NCI-H2171 (cell line): ENCODE measurements around the gene ADGRF3.
A peak's percentile ranks its signal among the peaks of the same experiment; 100 is the strongest.
"Not testable (repeated sequence)": the region's sequence is repeated elsewhere in the genome, so short reads cannot be mapped to it uniquely, and the experiment has no call there.

Source experiments
- DNase-seq: peaks from one replicate; lab custom pipeline; 2025; lab: John Stamatoyannopoulos, UW

ADGRF3 gene

DNA sequence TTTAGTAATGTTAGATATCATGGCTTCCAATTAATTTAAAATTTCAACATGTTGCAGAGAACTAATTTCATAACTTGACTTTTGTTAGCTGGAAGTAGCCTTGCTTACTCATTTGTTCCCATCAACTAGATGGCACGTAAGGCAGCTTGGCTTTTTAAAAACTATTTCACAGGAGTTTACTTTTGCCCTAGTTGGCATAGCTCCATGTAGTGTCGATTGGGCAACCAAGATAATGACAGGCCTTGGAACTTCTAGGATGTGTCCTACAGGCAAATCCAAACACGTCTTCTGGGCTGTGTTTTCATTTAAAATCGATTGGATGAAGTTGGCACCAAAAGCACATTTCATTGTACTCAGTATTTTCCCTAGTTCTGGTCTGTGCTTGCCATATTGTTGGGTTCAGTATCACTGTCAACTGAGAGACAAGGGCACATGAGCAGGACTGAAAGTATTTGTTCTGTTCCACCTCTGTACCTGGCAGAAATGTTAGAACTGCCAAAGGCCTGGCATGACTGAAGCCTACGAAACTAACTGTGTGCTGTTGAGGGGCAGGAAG lies 72.5 kb downstream of the ADGRF3 start:
- DNase-seq, result peak; percentile 21

DNA sequence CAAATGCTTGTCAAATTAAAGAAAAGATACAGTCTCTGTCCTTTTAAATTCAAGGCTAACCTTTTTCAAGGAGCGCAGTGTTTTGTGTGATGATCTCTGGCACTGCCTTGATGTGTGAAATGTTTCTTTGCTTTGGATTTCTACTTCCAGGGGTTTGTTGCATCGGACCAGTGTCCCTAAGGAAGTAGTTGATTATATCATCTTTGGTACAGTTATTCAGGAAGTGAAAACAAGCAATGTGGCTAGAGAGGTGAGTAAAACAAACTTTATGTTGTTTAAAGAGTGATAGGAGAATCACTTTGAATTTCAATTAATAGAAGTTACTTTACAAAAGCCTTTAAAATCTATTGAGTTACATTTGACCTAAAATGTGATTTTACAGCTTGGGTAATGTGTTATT lies 73.1 kb downstream of the ADGRF3 start:
- DNase-seq, result no peak

DNA sequence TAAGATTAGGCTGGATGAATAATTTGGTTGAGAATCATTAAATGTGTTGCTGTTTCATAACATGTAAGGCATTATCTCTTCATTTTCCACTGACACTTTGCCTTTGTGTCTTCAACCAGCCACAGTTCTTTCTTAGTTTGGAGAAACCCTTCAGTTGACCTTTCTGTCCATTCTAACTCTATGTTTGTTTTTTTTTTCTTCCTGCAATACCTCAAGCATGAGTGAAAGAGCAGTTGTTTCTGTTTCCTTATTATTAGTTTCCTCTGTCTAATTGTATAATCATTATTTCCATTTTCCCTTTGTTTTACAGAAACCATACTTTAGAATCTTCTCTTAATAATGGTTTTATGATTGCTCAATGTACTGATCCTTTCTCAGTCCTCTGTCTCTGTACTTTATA lies 76.2 kb downstream of the ADGRF3 start:
- DNase-seq, result no peak

DNA sequence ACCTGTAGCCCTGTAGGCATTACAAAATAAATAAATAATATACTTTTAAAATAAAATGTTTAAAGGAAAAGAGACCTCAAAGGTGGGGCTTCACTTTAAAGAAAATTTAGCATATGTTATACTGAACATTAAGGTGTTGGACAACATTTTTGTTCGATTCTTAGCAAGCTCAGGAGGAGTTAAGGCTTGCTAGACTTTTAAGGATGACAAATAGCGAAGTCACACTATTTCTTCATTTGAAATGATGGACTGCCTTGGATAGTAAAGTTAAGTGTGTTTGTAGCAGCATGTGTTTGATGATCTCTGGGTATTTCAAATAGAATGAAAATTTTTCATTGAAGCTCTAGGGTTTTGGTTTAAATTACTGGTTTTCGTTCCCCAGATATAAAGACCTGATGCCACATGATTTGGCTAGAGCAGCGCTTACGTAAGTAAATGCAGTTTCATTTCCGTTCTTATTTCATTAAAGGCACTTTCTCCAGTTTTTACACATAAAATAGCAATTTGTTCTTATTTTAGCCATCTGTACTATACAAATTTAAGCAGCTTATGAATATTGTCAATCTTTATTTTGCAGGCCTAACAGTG lies 76.9 kb downstream of the ADGRF3 start:
- no peak for DNase-seq

DNA sequence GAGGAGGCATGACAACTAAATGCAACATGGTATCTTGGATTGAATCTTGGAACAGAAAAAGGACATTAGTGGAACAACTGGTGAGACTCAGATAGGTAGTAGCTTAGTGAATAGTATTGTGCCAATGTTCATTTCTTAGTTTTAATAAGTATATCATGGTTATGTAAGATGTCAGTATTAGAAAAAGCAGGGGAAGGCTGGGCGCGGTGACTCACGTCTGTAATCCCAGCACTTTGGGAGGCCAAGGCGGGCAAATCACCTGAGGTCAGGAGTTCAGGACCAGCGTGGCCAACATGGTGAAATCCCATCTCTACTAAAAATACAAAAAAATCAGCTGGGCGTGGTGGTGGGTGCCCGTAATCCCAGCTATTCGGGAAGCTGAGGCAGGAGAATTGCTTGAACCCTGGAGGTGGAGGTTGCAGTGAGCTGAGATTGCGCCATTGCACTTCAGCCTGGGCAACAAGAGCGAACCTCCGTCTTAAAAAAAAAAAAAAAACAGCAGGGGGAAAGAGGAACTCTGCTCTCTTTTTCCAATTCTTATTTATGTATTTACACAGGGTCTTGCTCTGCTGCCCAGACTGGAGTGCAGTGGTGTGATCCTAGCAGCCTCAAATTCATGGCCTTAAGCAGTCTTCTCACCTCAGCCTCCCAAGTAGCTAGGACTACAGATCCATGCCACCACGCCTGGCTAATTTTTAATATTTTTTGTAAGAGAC lies 77.8 kb downstream of the ADGRF3 start:
- not testable (repeated sequence) for DNase-seq

DNA sequence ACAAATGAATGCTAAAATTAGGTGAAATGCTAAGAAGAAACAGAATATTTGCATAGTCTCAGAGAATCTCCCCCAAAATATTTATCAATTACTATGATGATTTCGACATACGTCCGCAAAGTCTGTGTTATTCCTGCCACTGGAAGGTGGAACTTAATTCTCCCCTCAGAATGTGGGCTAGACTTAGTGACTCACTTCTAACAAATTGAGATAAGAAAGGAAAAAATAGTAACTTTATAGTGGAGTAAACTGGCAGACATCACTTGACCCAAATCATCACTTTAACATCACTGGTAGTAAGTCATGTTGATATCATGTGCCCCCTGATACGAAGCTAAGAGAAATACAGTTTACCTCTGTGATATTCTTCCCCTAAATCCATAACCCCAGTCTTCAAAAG lies 78.4 kb downstream of the ADGRF3 start:
- no peak for DNase-seq

DNA sequence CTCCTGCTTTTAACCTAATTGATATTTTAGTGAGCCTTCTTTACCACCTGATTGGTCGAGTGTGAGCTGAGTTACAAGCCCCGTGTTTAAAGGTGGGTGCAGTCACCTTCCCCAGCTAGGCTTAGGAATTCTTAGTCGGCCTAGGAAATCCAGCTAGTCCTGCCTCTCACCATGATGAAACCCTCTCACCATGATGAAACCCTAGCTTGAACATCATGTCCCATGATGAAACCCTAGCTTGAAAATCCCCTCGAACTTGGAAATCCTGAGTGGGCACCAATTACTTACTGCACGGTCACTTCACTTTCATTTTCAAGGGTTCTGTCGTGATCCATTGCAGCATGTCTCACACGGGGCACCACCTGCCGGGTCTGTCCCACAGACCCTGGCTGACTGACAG lies 87.8 kb downstream of the ADGRF3 start:
- not testable (repeated sequence) for DNase-seq
